ENCODE results near the gene FITM2.
"Not testable (repeated sequence)": the region's sequence is repeated elsewhere in the genome, so short reads cannot be mapped to it uniquely, and the experiment has no call there.

The FITM2 gene

GRCh38 chr20:44355498-44356352, 44.7 kb upstream of the FITM2 start, which contains the start of gene HNF4A:
TSS of gene HNF4A (plus strand) at chr20:44355699. CDS start at chr20:44355805, 106 bp downstream.
- no peak within 1 kb of the TSS for H3K4me3 ChIP-seq (ENCODE audit: control insufficient read depth, low read depth, low read length)
- DNase-seq (ENCODE audit: low read depth) = no peak
- TF ChIP-seq CTCF (IDR thresholded peaks at IDR 0.05; ENCODE audit: control insufficient read depth, insufficient read depth, low read depth, low read length, missing control alignments) = no peak

GRCh38 chr20:44354979-44355497, 44.0 kb upstream of the FITM2 start:
- DNase-seq (ENCODE audit: low read depth) = no peak
- H3K4me3 ChIP-seq (ENCODE audit: control insufficient read depth, low read depth, low read length) = no peak overlapping the region
- TF ChIP-seq CTCF (IDR thresholded peaks at IDR 0.05; ENCODE audit: control insufficient read depth, insufficient read depth, low read depth, low read length, missing control alignments) = no peak

GRCh38 chr20:44350567-44350966, 39.6 kb upstream of the FITM2 start:
- no peak for TF ChIP-seq CTCF (IDR thresholded peaks at IDR 0.05; ENCODE audit: control insufficient read depth, insufficient read depth, low read depth, low read length, missing control alignments)
- no peak overlapping the region for H3K4me3 ChIP-seq (ENCODE audit: control insufficient read depth, low read depth, low read length)
- no peak for DNase-seq (ENCODE audit: low read depth)

GRCh38 chr20:44349349-44349748, 38.3 kb upstream of the FITM2 start:
- no peak for TF ChIP-seq CTCF (IDR thresholded peaks at IDR 0.05; ENCODE audit: control insufficient read depth, insufficient read depth, low read depth, low read length, missing control alignments)
- DNase-seq (ENCODE audit: low read depth) = no peak
- no peak overlapping the region for H3K4me3 ChIP-seq (ENCODE audit: control insufficient read depth, low read depth, low read length)

GRCh38 chr20:44348168-44348659, 37.2 kb upstream of the FITM2 start:
- no peak for TF ChIP-seq CTCF (IDR thresholded peaks at IDR 0.05; ENCODE audit: control insufficient read depth, insufficient read depth, low read depth, low read length, missing control alignments)
- DNase-seq (ENCODE audit: low read depth) = no peak
- no peak overlapping the region for H3K4me3 ChIP-seq (ENCODE audit: control insufficient read depth, low read depth, low read length)

- H3K4me3 ChIP-seq (ENCODE audit: control insufficient read depth, low read depth, low read length); DNase-seq (ENCODE audit: low read depth): not testable (repeated sequence)
These were observed 34.9 kb upstream of the FITM2 start for GRCh38 chr20:44345941-44346340.

- no peak for TF ChIP-seq CTCF (IDR thresholded peaks at IDR 0.05; ENCODE audit: control insufficient read depth, insufficient read depth, low read depth, low read length, missing control alignments)
- no peak overlapping the region for H3K4me3 ChIP-seq (ENCODE audit: control insufficient read depth, low read depth, low read length)
- no peak for DNase-seq (ENCODE audit: low read depth)
These were observed 34.1 kb upstream of the FITM2 start for GRCh38 chr20:44345147-44345546.

Data from AG09309 (cell line).